CD4-positive, alpha-beta T cell treated with Interleukin-15 for 1 hour (primary cell): ENCODE measurements around the gene ARMC8.

Source experiments
- DNase-seq: peaks from one replicate; pipeline ENCODE4 v3.0.0-alpha.2; 2020

Gene ARMC8

GRCh38 chr3:138310494-138310893, 123.4 kb downstream of the ARMC8 start:
- no peak for DNase-seq

- no peak for DNase-seq
Observed at GRCh38 chr3:138314751-138315150, 127.7 kb downstream of the ARMC8 start.

GRCh38 chr3:138317687-138318086, 130.6 kb downstream of the ARMC8 start:
- no peak for DNase-seq

- no peak for DNase-seq
Observed at GRCh38 chr3:138323971-138324370, 136.9 kb downstream of the ARMC8 start.

- no peak for DNase-seq
Observed at GRCh38 chr3:138325990-138326389, 138.9 kb downstream of the ARMC8 start.

- no peak for DNase-seq
Observed at GRCh38 chr3:138326866-138327595, 139.9 kb downstream of the ARMC8 start.

GRCh38 chr3:138327831-138328230, 140.7 kb downstream of the ARMC8 start:
- no peak for DNase-seq

- no peak for DNase-seq
Observed at GRCh38 chr3:138328341-138328740, 141.2 kb downstream of the ARMC8 start.

GRCh38 chr3:138329127-138329983, 142.3 kb downstream of the ARMC8 start, which contains the start of gene NME9:
Gene NME9 (minus strand): TSS chr3:138329851. CDS start chr3:138329335, 516 bp downstream.
- DNase-seq: peak; percentile 95

- no peak for DNase-seq
Observed at GRCh38 chr3:138329984-138330293, 142.8 kb downstream of the ARMC8 start.

- no peak for DNase-seq
Observed at GRCh38 chr3:138331143-138331894, 144.2 kb downstream of the ARMC8 start.

GRCh38 chr3:138332472-138333073, 145.5 kb downstream of the ARMC8 start:
- DNase-seq: no peak

GRCh38 chr3:138334608-138335007, 147.5 kb downstream of the ARMC8 start:
- no peak for DNase-seq

GRCh38 chr3:138336454-138336999, 149.4 kb downstream of the ARMC8 start:
- no peak for DNase-seq

GRCh38 chr3:138338244-138338643, 151.1 kb downstream of the ARMC8 start:
- no peak for DNase-seq

GRCh38 chr3:138338811-138339210, 151.7 kb downstream of the ARMC8 start:
- DNase-seq: no peak

GRCh38 chr3:138340511-138340910, 153.4 kb downstream of the ARMC8 start:
- DNase-seq: no peak

- DNase-seq: no peak
Observed at GRCh38 chr3:138344754-138345153, 157.7 kb downstream of the ARMC8 start.
